GM10266 (cell line): Measurements from ENCODE around the gene ARL5A.

Source experiments
- DNase-seq: peaks from one replicate; pipeline ENCODE4 v3.0.0; 2012; ENCODE audit errors: extremely low spot score
- CTCF ChIP-seq: IDR thresholded peaks from 2 replicates; pipeline ENCODE4 v1.5.1; 2012; ENCODE audit warnings: mild to moderate bottlenecking, low read depth; ENCODE audit not compliant: control insufficient read depth, insufficient read depth; ENCODE audit errors: missing control alignments

The ARL5A gene

GRCh38 chr2:151760139-151760650 is 68.0 kb downstream of the ARL5A start:
- DNase-seq, result no peak
- no peak for TF ChIP-seq CTCF

- DNase-seq, result no peak
- no peak for TF ChIP-seq CTCF
Measured at GRCh38 chr2:151758744-151759143, 69.5 kb downstream of the ARL5A start.

- no peak for DNase-seq
- no peak for TF ChIP-seq CTCF
Measured at GRCh38 chr2:151757861-151758260, 70.4 kb downstream of the ARL5A start.

GRCh38 chr2:151756820-151757219 is 71.4 kb downstream of the ARL5A start:
- no peak for DNase-seq
- TF ChIP-seq CTCF, result no peak

GRCh38 chr2:151754253-151754897 is 73.8 kb downstream of the ARL5A start:
- no peak for TF ChIP-seq CTCF
- no peak for DNase-seq

- TF ChIP-seq CTCF, result no peak
- DNase-seq, result no peak
Measured at GRCh38 chr2:151753540-151753939, 74.7 kb downstream of the ARL5A start.
